Measurements from ENCODE around the gene TAF4B. TPM values are rescaled to one million over a fixed set of nuclear protein-coding genes. Genes with fewer than 3 reads are reported as not detected.

The TAF4B gene
- total RNA-seq, 3 donors from 2014 or later (not counting 1 experiment from before 2014, with no cell fraction given) = 1.5 to 3.3 (median 1.7) TPM

DNA sequence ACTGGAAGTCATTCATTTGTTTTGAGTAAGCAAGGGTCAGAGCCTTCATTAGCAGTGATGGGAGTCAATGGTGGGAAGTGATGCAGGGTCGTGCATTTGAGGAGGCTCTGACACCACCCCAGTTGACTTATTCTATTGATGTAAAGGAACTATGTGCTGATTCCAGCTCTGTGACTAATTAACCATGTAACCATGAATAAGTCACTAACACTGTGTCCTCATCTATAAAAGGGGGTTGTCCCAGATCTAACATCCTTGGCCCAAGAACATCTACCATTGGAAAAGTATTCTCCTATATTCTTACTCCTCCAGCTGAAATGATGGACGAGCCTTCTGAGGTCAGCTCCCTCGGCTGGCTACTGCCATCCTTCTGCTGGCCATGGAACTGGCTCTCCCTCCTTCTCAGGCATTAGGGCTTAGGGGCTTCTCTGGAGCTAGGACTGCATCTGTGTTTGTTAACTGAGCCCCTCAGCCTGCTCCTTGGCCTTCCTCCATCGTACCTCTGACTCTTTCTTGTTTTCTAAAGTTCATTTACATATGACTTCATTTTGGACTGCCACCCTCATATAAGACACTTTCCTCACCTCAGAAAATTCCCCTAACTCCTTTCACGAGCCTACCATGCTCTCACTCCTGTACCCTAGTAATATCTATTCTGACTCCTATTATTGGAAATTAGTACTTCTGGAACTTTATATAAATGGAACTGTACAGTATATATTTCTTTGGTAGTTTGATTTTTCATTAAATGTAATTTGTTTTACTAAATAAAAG is 206.6 kb downstream of the TAF4B start:
- ATAC-seq = no peak
- DNase-seq = no peak
- intact Hi-C loops (cut with micrococcal nuclease) = no loop called here
- no peak overlapping the region for H3K4me3 Mint-ChIP-seq
- Histone ChIP-seq H3K9me3 (ENCODE audit: control insufficient read depth, insufficient read depth, low read length) (no peaks in the 10 kb centered on the region), H3K4me3 (ENCODE audit: low read length) (no peak overlapping the region), H3K27ac (ENCODE audit: low read length) (no peak overlapping the region), H3K4me1 (ENCODE audit: control insufficient read depth, insufficient read depth, low read length) (no peaks in the 10 kb centered on the region), H3K27me3 (ENCODE audit: control insufficient read depth, insufficient read depth, low read length) (no peaks in the 10 kb centered on the region), H3K36me3 (ENCODE audit: control insufficient read depth, insufficient read depth, low read length) (no peaks in the 10 kb centered on the region)
- WGBS (ENCODE audit: insufficient coverage) = 84% methylated on average over 4 of the region's 5 CpGs
- H3K27ac Mint-ChIP-seq = no peak overlapping the region
- no peaks in the 10 kb centered on the region for H3K36me3 Mint-ChIP-seq
- H3K4me1 Mint-ChIP-seq = no peaks in the 10 kb centered on the region
- TF ChIP-seq, protein P1, sequence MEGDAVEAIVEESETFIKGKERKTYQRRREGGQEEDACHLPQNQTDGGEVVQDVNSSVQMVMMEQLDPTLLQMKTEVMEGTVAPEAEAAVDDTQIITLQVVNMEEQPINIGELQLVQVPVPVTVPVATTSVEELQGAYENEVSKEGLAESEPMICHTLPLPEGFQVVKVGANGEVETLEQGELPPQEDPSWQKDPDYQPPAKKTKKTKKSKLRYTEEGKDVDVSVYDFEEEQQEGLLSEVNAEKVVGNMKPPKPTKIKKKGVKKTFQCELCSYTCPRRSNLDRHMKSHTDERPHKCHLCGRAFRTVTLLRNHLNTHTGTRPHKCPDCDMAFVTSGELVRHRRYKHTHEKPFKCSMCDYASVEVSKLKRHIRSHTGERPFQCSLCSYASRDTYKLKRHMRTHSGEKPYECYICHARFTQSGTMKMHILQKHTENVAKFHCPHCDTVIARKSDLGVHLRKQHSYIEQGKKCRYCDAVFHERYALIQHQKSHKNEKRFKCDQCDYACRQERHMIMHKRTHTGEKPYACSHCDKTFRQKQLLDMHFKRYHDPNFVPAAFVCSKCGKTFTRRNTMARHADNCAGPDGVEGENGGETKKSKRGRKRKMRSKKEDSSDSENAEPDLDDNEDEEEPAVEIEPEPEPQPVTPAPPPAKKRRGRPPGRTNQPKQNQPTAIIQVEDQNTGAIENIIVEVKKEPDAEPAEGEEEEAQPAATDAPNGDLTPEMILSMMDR (IDR thresholded peaks at IDR 0.05) = no peak
- H3K27me3 Mint-ChIP-seq (ENCODE audit: low read depth in 2 of 2) = peaks cover 17 to 21% of the 10 kb centered on the region in 2 donors
- peaks cover 0 to 2% of the 10 kb centered on the region in 2 donors for H3K9me3 Mint-ChIP-seq

DNA sequence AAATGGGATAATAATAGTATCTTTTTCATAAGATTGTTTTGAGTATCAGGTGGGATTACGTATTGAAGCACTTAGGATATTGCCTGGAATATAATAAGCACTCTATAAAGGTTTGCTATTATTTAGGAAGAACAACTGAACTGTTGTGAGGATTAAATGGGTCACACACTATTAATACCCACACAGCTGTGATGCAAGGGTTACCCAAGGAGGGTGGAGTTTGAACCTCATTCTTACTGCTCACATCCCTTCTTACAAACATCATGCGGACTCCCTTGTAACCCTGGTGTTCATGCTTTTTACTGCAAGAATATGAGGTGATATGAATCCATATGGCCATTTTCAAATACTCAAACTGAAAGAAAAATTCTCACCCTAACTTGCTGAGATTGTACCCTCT is 208.6 kb downstream of the TAF4B start:
- Histone ChIP-seq H3K4me3 (ENCODE audit: low read length) (no peak overlapping the region), H3K27me3 (ENCODE audit: control insufficient read depth, insufficient read depth, low read length) (peaks cover 2% of the 10 kb centered on the region), H3K4me1 (ENCODE audit: control insufficient read depth, insufficient read depth, low read length) (no peaks in the 10 kb centered on the region), H3K9me3 (ENCODE audit: control insufficient read depth, insufficient read depth, low read length) (no peaks in the 10 kb centered on the region), H3K36me3 (ENCODE audit: control insufficient read depth, insufficient read depth, low read length) (no peaks in the 10 kb centered on the region), H3K27ac (ENCODE audit: low read length) (no peak overlapping the region)
- TF ChIP-seq, protein P1 (IDR thresholded peaks at IDR 0.05) = no peak
- WGBS (ENCODE audit: insufficient coverage) = 100% methylated on average over 1 of the region's 2 CpGs
- ATAC-seq = no peak
- Mint-ChIP-seq H3K36me3 (no peaks in the 10 kb centered on the region), H3K4me1 (no peaks in the 10 kb centered on the region), H3K9me3 (peaks cover 0 to 2% of the 10 kb centered on the region in 2 donors), H3K27ac (no peak overlapping the region), H3K4me3 (no peak overlapping the region), H3K27me3 (ENCODE audit: low read depth in 2 of 2) (peaks cover 22 to 25% of the 10 kb centered on the region in 2 donors)
- intact Hi-C loops (cut with micrococcal nuclease) = no loop called here
- no peak for DNase-seq

DNA sequence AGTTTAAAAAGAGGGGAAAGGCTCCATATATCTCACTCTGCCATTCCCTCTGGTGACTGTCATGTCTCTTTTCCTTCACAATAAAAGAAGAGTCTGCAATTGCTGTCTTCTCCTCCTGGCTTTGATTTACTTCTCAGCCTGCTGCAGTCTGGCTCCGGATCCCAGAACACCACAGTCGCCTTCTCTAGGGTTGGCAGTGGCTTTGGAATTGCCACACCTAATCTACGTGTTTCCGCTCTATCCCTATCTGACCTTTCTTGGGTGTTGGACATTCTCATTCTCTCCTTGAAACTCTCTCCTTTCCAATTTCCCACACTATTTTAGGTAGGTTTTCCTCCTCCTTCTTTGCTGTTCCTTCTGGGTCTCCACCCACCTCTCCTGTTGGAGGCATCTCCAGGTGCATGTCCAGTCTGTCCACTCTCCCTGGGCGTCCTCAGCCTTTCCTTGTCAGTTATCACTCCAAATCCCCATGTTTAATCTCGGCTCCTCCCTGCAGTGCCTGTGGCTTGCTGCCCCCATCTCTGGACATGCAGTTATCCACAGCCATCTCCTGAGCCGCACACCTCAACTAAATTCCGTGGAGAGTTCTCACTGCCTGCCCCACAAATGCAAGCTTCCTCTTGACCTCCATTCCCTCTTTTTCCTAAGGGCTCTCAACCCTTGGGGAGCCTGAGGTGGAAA is 209.3 kb downstream of the TAF4B start:
- TF ChIP-seq, protein P1 (IDR thresholded peaks at IDR 0.05) = no peak
- Histone ChIP-seq H3K9me3 (ENCODE audit: control insufficient read depth, insufficient read depth, low read length) (no peaks in the 10 kb centered on the region), H3K27me3 (ENCODE audit: control insufficient read depth, insufficient read depth, low read length) (peaks cover 2% of the 10 kb centered on the region), H3K4me1 (ENCODE audit: control insufficient read depth, insufficient read depth, low read length) (no peaks in the 10 kb centered on the region), H3K36me3 (ENCODE audit: control insufficient read depth, insufficient read depth, low read length) (no peaks in the 10 kb centered on the region), H3K4me3 (ENCODE audit: low read length) (no peak overlapping the region), H3K27ac (ENCODE audit: low read length) (no peak overlapping the region)
- no peak for ATAC-seq
- Mint-ChIP-seq H3K4me3 (no peak overlapping the region), H3K9me3 (peaks cover 0 to 2% of the 10 kb centered on the region in 2 donors), H3K27me3 (ENCODE audit: low read depth in 2 of 2) (peaks cover 22 to 25% of the 10 kb centered on the region in 2 donors), H3K36me3 (no peaks in the 10 kb centered on the region), H3K27ac (no peak overlapping the region), H3K4me1 (no peaks in the 10 kb centered on the region)
- no peak for DNase-seq
- intact Hi-C loops (cut with micrococcal nuclease) = no loop called here
- WGBS (ENCODE audit: insufficient coverage) = 85% methylated on average over 8 of the region's 8 CpGs
